HCT116 (cell line): Measurements from ENCODE around the gene ZBTB16. TPM values are rescaled to one million over a fixed set of nuclear protein-coding genes. Genes with fewer than 3 reads are reported as not detected.

Experiments used
- ATAC-seq: fragments of 200-7000 bp; cut with Tn5 transposase; 2 replicates; pipeline ENCODE4 v1.9.1; 2020; ENCODE audit warnings: mild to moderate bottlenecking, moderate library complexity
- BruUV-seq: library from RNA; stranded (reverse); fragments of 400-500 nt; replicated peaks from 2 replicates; lab custom pipeline; 2021; lab: Mats Ljungman, UMichigan
- CTCF ChIA-PET: fragments of 300-600 bp; sonication (Branson Sonifier 250); formaldehyde crosslinking; loops from one replicate; lab custom pipeline; 2021; ENCODE audit warnings: antibody characterized with exemption; lab: Charles Lee
- POLR2A ChIA-PET: fragments of 300-600, 350-600 bp; sonication (Branson Sonifier 250); formaldehyde crosslinking; loops from one replicate; lab custom pipeline; 2021; ENCODE audit warnings: antibody characterized with exemption; lab: Charles Lee
- RAD21 ChIA-PET, 2 experiments: fragments of 300-600 bp; sonication (Branson Sonifier 250); formaldehyde crosslinking; loops; one replicate each; lab custom pipeline; 2023; ENCODE audit warnings: low total read pairs in 2 of 2; ENCODE audit not compliant: uncharacterized antibody in 2 of 2, unreplicated experiment in 2 of 2, low non-redundant PET in 1 of 2; lab: Charles Lee
- DNase-seq: peaks from one replicate; pipeline ENCODE4 v3.0.0-alpha.2; 2010; ENCODE audit warnings: low read depth, low spot score
- H2AFZ ChIP-seq: fragments of 200-600 bp; shearing (Covaris generic), sonication (generic); 2 replicates; pipeline ENCODE4 v1.6.1; 2017; ENCODE audit warnings: low read depth, mixed run types, mixed read lengths, antibody characterized with exemption, low read length; ENCODE audit not compliant: poor library complexity, severe bottlenecking
- H3K27ac ChIP-seq: 2 replicates; pipeline ENCODE4 v1.5.1; 2012; ENCODE audit warnings: low read depth, low read length
- H3K27me3 ChIP-seq: fragments of 200-600 bp; sonication (generic); 2 replicates; pipeline ENCODE4 v1.6.1; 2016; ENCODE audit warnings: mixed run types, low read length, mixed read lengths; ENCODE audit not compliant: insufficient read depth
- H3K36me3 ChIP-seq, 2 experiments: fragments of 200-500 bp in 1 of 2; fragments of 200-600 bp in 1 of 2; sonication (Bioruptor generic) in 1 of 2; sonication (generic) in 1 of 2; 2 replicates each; pipeline versions ENCODE4 v1.5.1 to v1.6.1; 2014 to 2016; ENCODE audit warnings: low read length in 2 of 2, inconsistent platforms in 1 of 2, mixed read lengths in 1 of 2, mixed run types in 1 of 2; ENCODE audit not compliant: insufficient read depth in 2 of 2, control insufficient read depth in 1 of 2
- H3K4me1 ChIP-seq, 2 experiments: fragments of 200-600 bp in 1 of 2; sonication (generic) in 1 of 2; 2 replicates each; pipeline versions ENCODE4 v1.5.1 to v1.6.1; 2012 to 2017; ENCODE audit warnings: low read length in 2 of 2, inconsistent platforms in 1 of 2, mild to moderate bottlenecking in 1 of 2, mixed read lengths in 1 of 2, mixed run types in 1 of 2, moderate library complexity in 1 of 2; ENCODE audit not compliant: insufficient read depth in 2 of 2, control insufficient read depth in 1 of 2
- H3K4me2 ChIP-seq: fragments of 200-600 bp; sonication (generic); 2 replicates; pipeline ENCODE4 v1.6.1; 2017; ENCODE audit warnings: mixed run types, low read length, mixed read lengths
- H3K4me3 ChIP-seq, 2 experiments: fragments of 200-600 bp in 1 of 2; sonication (generic) in 1 of 2; replicated peaks in 1 of 2; 2 replicates each; pipeline ENCODE4 v1.5.1; 2011 to 2016; ENCODE audit warnings: low read length in 2 of 2, control low read depth in 1 of 2, low read depth in 1 of 2, mild to moderate bottlenecking in 1 of 2, mixed read lengths in 1 of 2, mixed run types in 1 of 2
- H3K79me2 ChIP-seq: fragments of 200-600 bp; sonication (generic); 2 replicates; pipeline ENCODE4 v1.6.1; 2017; ENCODE audit warnings: mild to moderate bottlenecking, mixed run types, low read length, moderate library complexity, mixed read lengths; ENCODE audit not compliant: insufficient read depth
- H3K9ac ChIP-seq: fragments of 200-600 bp; sonication (generic); 2 replicates; pipeline ENCODE4 v1.6.1; 2016; ENCODE audit warnings: low read length, mixed read lengths
- H3K9me2 ChIP-seq: fragments of 200-600 bp; sonication (generic), shearing (Covaris generic); 2 replicates; pipeline ENCODE4 v1.6.1; 2017; ENCODE audit warnings: mixed run types, mild to moderate bottlenecking, moderate library complexity; ENCODE audit not compliant: insufficient read depth
- H3K9me3 ChIP-seq, 2 experiments: fragments of 200-500 bp in 1 of 2; fragments of 200-600 bp in 1 of 2; sonication (Bioruptor generic) in 1 of 2; sonication (generic) in 1 of 2; 2 replicates each; pipeline ENCODE4 v1.6.1; 2014 to 2017; ENCODE audit warnings: low read length in 2 of 2, mixed read lengths in 2 of 2, inconsistent platforms in 1 of 2, low read depth in 1 of 2, mild to moderate bottlenecking in 1 of 2, mixed run types in 1 of 2, moderate library complexity in 1 of 2; ENCODE audit not compliant: control insufficient read depth in 1 of 2, insufficient read depth in 1 of 2
- H4K20me1 ChIP-seq: fragments of 200-600 bp; sonication (generic), shearing (Covaris generic); 2 replicates; pipeline ENCODE4 v1.6.1; 2017; ENCODE audit warnings: mixed run types, mild to moderate bottlenecking, moderate library complexity; ENCODE audit not compliant: insufficient read depth
- CEBPB ChIP-seq: IDR thresholded peaks from 2 replicates; pipeline ENCODE4 v1.6.1; 2012; ENCODE audit warnings: low read depth
- EGR1 ChIP-seq: IDR thresholded peaks from 2 replicates; pipeline ENCODE4 v1.6.1; 2012; ENCODE audit warnings: low read depth
- ELF1 ChIP-seq: IDR thresholded peaks from 2 replicates; pipeline ENCODE4 v1.6.1; 2012; ENCODE audit warnings: low read depth, borderline replicate concordance
- EZH2 ChIP-seq: fragments of 200-600 bp; sonication (generic); IDR thresholded peaks from 2 replicates; pipeline ENCODE4 v1.6.1; 2017; ENCODE audit warnings: antibody characterized with exemption, mixed run types
- EZH2phosphoT487 ChIP-seq: fragments of 200-600 bp; IDR thresholded peaks from 2 replicates; pipeline ENCODE4 v1.6.1; 2018; ENCODE audit warnings: antibody characterized with exemption, borderline replicate concordance
- JUND ChIP-seq: IDR thresholded peaks from 2 replicates; pipeline ENCODE4 v1.6.1; 2012
- POLR2A ChIP-seq: IDR thresholded peaks from 2 replicates; pipeline ENCODE4 v1.7.0; 2011; ENCODE audit warnings: borderline replicate concordance; ENCODE audit not compliant: insufficient read depth, insufficient read length; ENCODE audit errors: extremely low read depth
- POLR2AphosphoS5 ChIP-seq: IDR thresholded peaks from 2 replicates; pipeline ENCODE4 v1.6.1; 2011; ENCODE audit warnings: mild to moderate bottlenecking, low read depth, low read length, moderate library complexity
- SIN3A ChIP-seq: IDR thresholded peaks from 2 replicates; pipeline ENCODE4 v1.6.1; 2012; ENCODE audit warnings: low read depth
- TCF7L2 ChIP-seq: IDR thresholded peaks from 2 replicates; pipeline ENCODE4 v1.7.0; 2011; ENCODE audit warnings: borderline replicate concordance, inconsistent platforms; ENCODE audit not compliant: insufficient read depth, insufficient read length; ENCODE audit errors: extremely low read depth
- YY1 ChIP-seq: IDR thresholded peaks from 2 replicates; pipeline ENCODE4 v1.6.1; 2011; ENCODE audit warnings: low read length, low read depth, moderate library complexity, mild to moderate bottlenecking; ENCODE audit not compliant: insufficient replicate concordance; ENCODE audit errors: extremely low read depth
- ZFX ChIP-seq: fragments of 450-650 bp; IDR thresholded peaks from 2 replicates; pipeline ENCODE4 v1.6.1; 2017
- ZNF274 ChIP-seq: fragments of 200-500 bp; sonication (Bioruptor generic); IDR thresholded peaks from 2 replicates; pipeline ENCODE4 v1.6.1; 2014; ENCODE audit warnings: mild to moderate bottlenecking, low read depth, low read length, inconsistent platforms
- intact Hi-C: fragments of 100-400 bp; cut with micrococcal nuclease; formaldehyde crosslinking; loops from 2 replicates; pipeline ENCODE4 v1.10.0; 2022
- total RNA-seq: library from RNA; stranded (reverse); gene quantifications from one replicate; pipeline ENCODE4 v1.2.1, GENCODE V29; 2021; ENCODE audit not compliant: unreplicated experiment
- TF ChIP-seq, protein P1 (sequence below): IDR thresholded peaks from 2 replicates; pipeline ENCODE4 v1.6.1; 2012
- TF ChIP-seq, protein P2 (sequence below): IDR thresholded peaks from 2 replicates; pipeline ENCODE4 v1.6.1; 2012; ENCODE audit warnings: low read depth
- TF ChIP-seq, protein P3 (sequence below): IDR thresholded peaks from 2 replicates; pipeline ENCODE4 v1.6.1; 2012

The ZBTB16 gene
- total RNA-seq, 1 experiment from 2014 or later, result 0.30 TPM

DNA sequence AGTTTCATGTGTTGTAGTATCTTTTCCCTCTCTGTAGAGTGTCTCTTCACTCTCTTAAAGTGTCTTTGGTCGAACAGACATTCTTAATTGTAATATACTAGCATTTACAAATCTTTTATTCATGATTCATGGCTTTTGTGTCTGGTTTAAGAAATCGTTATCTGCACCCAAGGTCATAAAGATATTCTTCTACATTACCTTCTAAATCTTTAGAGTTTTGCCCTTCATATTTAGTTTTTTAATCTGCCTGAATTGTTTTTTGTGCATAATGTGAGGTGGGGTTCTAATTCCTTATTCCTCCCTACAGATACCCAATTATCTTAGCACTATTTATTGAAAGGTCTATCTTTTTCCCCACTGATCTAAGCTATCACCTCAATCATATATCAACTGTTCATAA is 227.6 kb downstream of the ZBTB16 start:
- CTCF ChIA-PET, result no interaction called here
- ATAC-seq (no peak), DNase-seq (no peak)
- Histone ChIP-seq H2AFZ (no peak overlapping the region), H3K27me3 (peaks cover 17% of the 10 kb centered on the region; the same call in 1 of the 2 replicates), H3K9me2 (no peaks in the 10 kb centered on the region), H3K4me2 (no peak overlapping the region), H3K4me1 (peaks cover 8 to 11% of the 10 kb centered on the region in 2 experiments), H3K9me3 (no peaks in the 10 kb centered on the region), H3K27ac (no peak overlapping the region), H3K79me2 (no peaks in the 10 kb centered on the region), H3K36me3 (no peaks in the 10 kb centered on the region), H3K4me3 (no peak overlapping the region), H3K9ac (no peak overlapping the region), H4K20me1 (no peaks in the 10 kb centered on the region)
- no TSS peak for BruUV-seq
- intact Hi-C loops, result no loop called here
- RAD21 ChIA-PET, result no interaction called here
- POLR2A ChIA-PET, result no interaction called here
- no peak for TF ChIP-seq ZNF274
- TF ChIP-seq EGR1, result no peak
- TF ChIP-seq, protein P1, sequence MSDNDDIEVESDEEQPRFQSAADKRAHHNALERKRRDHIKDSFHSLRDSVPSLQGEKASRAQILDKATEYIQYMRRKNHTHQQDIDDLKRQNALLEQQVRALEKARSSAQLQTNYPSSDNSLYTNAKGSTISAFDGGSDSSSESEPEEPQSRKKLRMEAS, result no peak
- TF ChIP-seq YY1, result no peak
- TF ChIP-seq EZH2phosphoT487, result no peak
- no peak for TF ChIP-seq ZFX
- no peak for TF ChIP-seq JUND
- TF ChIP-seq, protein P2, sequence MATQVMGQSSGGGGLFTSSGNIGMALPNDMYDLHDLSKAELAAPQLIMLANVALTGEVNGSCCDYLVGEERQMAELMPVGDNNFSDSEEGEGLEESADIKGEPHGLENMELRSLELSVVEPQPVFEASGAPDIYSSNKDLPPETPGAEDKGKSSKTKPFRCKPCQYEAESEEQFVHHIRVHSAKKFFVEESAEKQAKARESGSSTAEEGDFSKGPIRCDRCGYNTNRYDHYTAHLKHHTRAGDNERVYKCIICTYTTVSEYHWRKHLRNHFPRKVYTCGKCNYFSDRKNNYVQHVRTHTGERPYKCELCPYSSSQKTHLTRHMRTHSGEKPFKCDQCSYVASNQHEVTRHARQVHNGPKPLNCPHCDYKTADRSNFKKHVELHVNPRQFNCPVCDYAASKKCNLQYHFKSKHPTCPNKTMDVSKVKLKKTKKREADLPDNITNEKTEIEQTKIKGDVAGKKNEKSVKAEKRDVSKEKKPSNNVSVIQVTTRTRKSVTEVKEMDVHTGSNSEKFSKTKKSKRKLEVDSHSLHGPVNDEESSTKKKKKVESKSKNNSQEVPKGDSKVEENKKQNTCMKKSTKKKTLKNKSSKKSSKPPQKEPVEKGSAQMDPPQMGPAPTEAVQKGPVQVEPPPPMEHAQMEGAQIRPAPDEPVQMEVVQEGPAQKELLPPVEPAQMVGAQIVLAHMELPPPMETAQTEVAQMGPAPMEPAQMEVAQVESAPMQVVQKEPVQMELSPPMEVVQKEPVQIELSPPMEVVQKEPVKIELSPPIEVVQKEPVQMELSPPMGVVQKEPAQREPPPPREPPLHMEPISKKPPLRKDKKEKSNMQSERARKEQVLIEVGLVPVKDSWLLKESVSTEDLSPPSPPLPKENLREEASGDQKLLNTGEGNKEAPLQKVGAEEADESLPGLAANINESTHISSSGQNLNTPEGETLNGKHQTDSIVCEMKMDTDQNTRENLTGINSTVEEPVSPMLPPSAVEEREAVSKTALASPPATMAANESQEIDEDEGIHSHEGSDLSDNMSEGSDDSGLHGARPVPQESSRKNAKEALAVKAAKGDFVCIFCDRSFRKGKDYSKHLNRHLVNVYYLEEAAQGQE, result no peak
- no peak for TF ChIP-seq POLR2A
- no peak for TF ChIP-seq EZH2
- no peak for TF ChIP-seq TCF7L2
- TF ChIP-seq ELF1, result no peak
- no peak for TF ChIP-seq CEBPB
- TF ChIP-seq SIN3A, result no peak
- TF ChIP-seq, protein P3, sequence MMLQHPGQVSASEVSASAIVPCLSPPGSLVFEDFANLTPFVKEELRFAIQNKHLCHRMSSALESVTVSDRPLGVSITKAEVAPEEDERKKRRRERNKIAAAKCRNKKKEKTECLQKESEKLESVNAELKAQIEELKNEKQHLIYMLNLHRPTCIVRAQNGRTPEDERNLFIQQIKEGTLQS, result no peak
- TF ChIP-seq POLR2AphosphoS5, result no peak
